GM18511 (cell line): Measurements from ENCODE around the gene TMEM178B.

ENCODE experiments used
- ATAC-seq: cut with Tn5 transposase; IDR thresholded peaks from one replicate; pipeline ENCODE4 v1.9.1; 2021; ENCODE audit warnings: mild to moderate bottlenecking, moderate library complexity; ENCODE audit not compliant: unreplicated experiment

Gene TMEM178B

DNA sequence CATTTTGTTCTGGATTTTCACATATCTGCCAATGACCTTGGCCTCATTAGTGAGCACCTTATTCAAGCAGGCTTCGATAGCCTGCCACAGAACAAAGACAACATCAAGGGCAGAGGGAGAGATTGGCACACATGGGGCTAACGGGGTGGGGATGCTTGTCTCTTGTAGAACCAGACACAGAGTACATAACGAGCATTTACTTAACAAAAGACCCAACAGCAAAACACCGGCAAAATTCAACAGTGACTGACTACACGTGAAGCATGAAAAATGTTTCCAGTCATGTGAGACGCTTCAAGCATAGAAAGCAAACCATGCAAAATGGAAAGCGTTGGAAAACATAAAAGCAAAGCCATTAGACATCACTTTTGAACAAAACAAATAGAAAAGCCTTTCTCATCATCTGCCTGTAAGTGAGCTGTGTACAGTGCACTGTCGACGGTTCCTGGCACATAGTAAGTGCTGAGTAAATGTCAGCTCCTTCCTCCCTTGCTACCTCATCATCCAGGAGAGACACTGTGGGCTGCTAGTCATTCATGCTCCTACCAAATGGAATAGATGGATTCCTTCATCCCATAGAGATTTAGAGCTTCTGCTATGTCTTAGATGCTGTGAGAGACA, 342.9 kb downstream of the TMEM178B start:
- ATAC-seq = no peak

GRCh38 chr7:141417506-141417905, 343.6 kb downstream of the TMEM178B start:
- ATAC-seq = no peak

GRCh38 chr7:141418066-141418465, 344.2 kb downstream of the TMEM178B start:
- ATAC-seq = no peak

GRCh38 chr7:141421306-141421705, 347.4 kb downstream of the TMEM178B start:
- no peak for ATAC-seq

DNA sequence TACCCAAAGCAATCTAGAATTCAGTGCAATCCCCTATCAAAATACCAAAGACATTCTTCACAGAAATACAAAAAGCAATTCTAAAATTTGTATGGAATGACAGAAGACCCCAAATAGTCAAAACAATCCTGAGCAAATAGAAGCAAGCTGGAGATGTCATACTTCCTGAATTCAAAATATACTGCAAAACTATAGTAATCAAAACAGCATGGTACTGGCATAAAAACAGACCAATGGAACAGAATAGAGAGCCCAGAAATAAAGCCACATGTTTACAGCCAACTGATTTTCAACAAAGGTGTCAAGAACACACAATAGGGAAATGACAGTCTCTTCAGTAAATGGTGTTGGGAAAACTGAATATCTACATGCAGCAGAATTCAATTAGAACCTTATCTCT, 353.3 kb downstream of the TMEM178B start:
- no peak for ATAC-seq

DNA sequence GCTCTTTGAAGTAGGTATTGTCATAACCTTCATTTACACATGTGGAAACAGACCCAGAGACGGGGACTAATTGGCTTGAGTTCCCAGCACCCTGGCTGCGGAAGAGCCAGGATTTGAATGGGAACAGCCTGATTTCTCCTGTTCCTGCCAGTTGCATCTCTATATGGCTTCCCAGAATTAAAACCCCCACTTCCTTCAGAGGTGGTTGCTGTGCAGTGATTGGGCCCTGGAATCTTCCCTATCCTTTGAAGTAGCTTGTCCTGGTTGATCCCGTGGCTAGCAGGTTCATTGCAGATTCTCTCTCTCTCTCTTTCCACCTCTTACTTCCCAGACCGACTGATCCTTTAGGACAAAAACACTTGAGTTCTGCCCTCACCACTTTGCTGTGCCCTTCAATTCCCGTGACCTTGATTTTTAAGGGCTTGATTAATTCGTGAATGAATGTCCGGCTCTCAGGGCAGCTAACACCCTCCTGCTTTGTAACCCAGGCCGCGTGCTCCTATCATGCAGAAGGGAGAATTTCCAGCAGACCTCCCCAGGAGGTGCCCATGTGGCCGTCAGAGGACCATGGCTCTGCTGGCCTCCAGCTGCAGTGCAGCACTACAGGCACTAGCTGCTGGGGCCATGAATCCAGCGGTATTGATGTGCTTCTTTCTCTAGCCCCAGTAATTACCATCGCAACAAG, 356.7 kb downstream of the TMEM178B start:
- ATAC-seq = no peak

- no peak for ATAC-seq
These were observed 357.2 kb downstream of the TMEM178B start for GRCh38 chr7:141431140-141431479.

- ATAC-seq = no peak
These were observed 357.8 kb downstream of the TMEM178B start for GRCh38 chr7:141431711-141432110.

GRCh38 chr7:141433698-141434097, 359.8 kb downstream of the TMEM178B start:
- ATAC-seq = no peak

DNA sequence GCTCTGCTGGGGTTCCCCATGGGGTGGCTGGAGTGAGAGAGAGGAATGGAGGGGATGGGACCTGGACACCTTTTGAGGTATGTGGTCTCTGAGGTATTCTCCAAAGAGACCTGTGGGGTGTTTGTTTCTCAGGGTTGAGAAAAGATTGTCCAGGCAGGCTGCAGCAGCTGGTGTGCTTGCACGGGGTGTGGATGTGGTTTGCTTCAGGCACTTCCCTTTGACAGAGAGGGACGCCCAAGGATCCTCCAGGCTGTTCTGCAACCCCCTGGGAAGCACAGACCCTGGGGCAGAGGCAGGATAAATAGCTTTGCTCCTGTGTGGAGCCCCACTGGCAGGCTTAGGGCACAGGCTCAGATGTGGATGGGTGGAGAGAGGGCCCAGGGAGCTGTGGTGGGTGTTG, 362.3 kb downstream of the TMEM178B start:
- no peak for ATAC-seq

DNA sequence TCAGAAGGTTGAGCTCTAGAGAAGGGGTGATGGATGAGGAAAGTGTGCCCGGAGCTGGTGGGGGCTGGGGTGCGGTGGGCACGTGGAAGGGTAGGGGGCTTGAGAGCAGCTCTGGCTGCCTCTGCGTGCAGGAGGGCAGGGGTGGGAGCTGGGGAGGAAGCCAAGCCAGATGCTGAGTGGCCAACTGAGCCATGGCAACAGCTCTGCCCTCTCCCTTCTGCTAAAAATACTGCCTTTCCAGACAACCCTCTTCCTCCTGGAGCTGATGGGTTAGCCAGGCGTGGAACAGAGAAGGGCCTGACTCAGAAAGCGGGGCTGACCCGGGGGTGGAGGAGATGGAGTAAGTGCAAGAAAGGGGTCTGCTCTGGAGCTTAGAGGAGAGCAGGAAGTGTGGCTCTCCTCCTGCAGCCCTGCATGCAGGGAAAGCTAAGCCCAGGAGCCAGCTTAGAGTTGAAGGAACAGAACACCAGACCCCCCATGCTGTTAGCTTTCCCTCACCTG, 362.8 kb downstream of the TMEM178B start:
- no peak for ATAC-seq

DNA sequence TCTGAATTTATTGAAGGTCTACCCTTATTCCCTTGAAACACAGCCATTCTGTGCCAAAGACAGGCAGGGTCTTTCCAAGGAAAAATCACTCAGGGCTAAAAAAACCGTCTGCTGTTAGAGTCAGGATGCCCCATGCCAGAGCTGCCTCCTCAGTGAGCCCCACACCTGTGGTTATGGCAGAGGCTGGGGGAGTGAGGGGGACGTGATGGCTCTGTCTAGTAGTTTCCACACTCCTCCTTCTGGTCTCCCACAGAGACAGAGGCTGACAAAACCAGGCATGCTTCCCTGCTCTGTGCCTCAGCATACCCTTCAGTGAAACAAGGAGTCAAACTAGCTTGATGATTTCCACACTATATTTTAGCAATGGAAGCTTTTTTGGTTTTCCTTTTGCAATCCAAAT, 365.3 kb downstream of the TMEM178B start:
- no peak for ATAC-seq

- no peak for ATAC-seq
These were observed 365.9 kb downstream of the TMEM178B start for GRCh38 chr7:141439776-141440175.

GRCh38 chr7:141441837-141442627, 368.2 kb downstream of the TMEM178B start:
- no peak for ATAC-seq

GRCh38 chr7:141442781-141443180, 368.9 kb downstream of the TMEM178B start:
- no peak for ATAC-seq

GRCh38 chr7:141444961-141445360, 371.1 kb downstream of the TMEM178B start:
- no peak for ATAC-seq

GRCh38 chr7:141451232-141451631, 377.4 kb downstream of the TMEM178B start:
- ATAC-seq = no peak

- no peak for ATAC-seq
These were observed 379.0 kb downstream of the TMEM178B start for GRCh38 chr7:141452911-141453310.

DNA sequence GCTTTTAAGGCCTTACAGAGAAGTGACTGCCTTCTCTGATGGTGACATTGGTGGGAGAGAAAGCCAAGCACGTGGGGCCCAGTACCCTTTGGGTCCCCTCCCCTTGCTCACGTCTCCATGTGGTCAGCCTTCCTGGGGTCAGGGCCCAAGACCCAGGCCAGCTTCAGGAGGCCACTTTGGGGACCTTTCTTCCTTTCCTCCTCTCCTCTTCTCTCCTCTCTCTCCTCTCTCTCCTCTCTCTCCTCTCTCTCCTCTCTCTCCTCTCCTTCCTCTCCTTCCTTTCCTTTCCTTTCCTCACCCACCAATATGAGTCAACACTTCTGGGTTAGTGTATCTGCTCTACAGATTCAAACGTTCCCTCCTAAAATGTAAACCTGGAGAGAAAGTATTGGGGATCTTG, 380.5 kb downstream of the TMEM178B start:
- no peak for ATAC-seq

DNA sequence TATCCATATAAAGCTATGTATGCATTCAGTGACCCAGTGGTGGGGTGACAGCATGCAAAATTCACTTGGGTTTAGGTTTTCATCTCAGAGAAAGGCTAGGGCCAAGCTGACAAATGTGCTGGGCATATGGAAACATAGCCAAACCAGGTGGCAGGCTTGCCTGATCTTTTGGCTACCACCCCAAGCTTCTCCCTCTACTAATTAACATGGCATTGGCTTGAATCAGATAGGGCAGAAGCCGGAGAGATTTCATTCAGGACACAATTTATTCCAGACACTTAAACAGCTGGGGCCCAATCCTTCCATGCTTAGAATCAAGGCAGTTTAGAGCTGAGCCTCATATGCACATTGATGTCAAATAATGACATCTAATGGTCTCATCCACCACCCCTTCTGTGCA, 381.9 kb downstream of the TMEM178B start:
- no peak for ATAC-seq

GRCh38 chr7:141456298-141456697, 382.4 kb downstream of the TMEM178B start:
- ATAC-seq = no peak

- no peak for ATAC-seq
These were observed 382.8 kb downstream of the TMEM178B start for GRCh38 chr7:141456711-141457110.
